ENCODE results near the gene DTYMK.
A peak's percentile ranks its signal among the peaks of the same experiment; 100 is the strongest.

The DTYMK gene

DNA sequence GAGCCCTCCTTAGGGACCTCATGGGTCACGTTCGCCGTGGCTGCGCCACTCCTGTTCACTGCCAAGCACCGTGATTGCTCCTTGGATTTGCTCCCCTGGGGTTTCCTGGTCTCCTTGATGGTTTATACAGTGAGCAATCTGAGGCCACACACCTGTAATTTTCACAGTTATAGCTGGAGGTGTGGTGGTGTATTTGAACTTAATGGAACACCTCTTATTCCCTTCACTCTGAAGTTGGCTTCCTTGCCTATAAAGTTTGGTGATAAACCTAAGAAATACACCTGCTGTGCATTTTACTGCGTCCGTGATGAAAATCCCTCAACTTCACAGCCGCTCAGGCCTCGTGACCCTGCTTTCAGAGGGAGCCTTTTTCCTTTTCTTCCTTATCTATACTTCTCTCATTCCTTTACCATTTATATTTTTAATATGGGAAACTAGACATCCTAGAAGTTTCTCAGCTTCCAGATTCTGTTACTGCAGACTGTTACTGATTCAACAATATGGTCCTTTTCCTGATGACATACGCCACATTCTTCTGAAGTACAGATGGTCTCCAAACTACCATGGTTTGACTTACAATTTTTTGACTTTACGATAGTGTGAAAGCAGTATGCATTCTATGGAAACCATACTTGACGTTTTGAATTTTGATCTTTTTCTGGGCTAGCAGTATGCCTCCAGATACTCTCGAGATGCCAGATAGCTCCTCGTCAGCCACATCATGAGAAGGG, 40.5 kb downstream of the DTYMK start:
- no peak for DNase-seq (ENCODE audit: low spot score)

DNA sequence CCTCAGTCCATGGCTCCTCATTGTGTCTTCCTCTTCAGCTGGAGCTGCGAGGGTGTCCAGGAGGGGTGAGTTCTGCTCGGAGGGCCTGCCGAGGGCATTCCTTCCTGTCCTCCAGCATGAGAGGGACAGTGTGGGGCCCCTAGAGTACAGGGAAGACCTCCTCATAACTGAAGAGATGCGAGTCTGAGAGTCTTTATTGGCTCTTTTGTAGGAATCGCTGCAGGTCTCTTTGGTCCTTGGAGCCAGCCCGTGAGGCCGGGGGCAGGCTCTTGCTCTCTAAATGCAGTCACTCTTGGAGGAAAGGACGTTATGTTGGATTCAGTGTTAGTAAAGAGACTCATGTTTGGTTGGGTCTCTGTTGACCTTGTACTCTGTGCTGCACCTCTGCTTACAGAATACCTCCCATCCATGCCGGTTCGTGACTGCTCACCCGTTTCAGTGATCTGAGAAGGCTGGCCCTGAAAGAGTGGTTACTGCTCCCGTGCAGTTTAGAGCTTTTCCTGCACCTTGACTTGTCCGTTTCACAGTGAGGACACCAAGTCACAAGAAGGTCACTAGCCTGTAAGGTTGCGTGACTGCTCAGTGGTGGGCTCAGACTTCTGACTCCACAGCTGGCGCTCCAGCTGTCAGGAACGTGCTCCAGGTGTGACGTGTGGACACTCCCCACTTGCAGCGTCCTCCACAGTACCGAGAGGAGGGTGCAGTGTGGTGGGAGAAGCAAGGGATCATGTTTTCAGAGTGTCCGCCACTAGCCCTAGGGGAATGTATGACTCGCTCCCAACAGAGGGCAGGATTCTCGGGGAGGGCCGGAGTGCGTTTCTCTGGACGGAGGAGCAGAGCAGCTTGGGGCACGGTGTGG, 41.3 kb downstream of the DTYMK start:
- DNase-seq (ENCODE audit: low spot score): no peak

DNA sequence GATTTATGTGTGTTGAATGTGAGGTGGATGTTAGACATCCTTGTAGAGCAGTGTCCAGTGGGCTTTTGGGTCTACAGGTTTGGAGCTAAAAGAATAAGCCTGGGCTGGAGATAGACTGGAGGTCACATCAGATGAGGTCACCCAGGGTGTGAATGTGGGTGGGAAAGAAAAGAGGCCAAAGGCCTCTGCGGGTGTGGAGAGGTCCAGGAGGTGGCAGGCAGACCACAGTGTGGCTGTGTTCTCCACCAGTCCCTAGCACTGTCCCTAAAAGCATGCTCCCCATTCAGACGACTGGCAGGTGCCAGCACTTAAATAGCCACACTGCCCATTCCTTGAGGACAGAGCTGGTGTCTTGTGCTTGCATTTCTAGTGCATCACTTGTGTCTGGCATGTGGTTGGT, 45.0 kb downstream of the DTYMK start:
- no peak for DNase-seq (ENCODE audit: low spot score)

DNA sequence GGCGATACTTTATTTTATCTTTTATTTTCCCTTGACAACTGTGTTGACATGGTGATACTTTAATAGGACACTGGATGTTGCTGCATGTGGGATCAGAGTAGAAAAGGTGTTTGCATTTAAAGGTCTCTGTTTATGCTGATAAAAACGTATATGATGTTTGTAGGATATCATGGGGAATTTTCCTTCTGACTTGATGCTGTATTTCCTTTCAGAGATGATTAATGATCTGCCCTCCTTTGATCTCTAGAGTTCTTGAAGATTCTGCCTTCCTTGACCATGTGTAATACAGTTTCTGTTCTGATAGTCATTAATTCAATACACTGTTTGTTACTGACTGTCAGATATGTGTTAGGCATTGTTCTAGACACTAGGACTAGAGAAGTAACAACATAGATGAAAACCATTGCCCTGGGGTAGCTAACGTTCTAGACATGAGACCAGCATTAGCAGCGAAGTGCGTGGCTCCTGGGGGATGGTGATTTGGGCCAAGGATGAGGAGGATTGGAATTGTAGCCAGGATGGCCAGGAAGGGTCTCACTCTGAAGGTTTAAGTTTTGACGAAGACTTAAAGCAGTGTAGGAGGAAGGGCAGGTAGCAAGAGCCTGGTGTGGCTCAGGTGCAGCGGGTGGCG, 46.3 kb downstream of the DTYMK start:
- DNase-seq (ENCODE audit: low spot score): no peak

DNA sequence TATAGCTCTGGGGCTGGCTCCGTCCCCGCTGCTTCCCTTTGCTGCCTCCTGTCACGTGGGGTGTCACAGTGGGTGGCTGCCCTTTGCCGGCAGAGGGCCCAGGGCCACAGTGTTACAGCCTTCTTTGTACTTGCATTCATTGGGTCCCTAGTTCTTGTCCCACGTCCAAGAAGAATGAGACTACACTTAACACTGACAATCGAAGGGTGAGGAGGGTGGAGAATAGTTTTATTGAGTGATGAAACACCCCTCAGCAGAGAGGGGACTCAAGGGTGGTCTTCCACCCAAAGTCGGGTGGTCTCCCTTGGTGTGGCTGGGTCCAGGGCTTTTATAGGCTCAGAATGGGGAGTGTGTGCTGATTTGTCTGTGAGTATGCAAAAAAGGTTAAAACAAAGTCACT, 47.2 kb downstream of the DTYMK start:
- DNase-seq (ENCODE audit: low spot score): no peak

DNA sequence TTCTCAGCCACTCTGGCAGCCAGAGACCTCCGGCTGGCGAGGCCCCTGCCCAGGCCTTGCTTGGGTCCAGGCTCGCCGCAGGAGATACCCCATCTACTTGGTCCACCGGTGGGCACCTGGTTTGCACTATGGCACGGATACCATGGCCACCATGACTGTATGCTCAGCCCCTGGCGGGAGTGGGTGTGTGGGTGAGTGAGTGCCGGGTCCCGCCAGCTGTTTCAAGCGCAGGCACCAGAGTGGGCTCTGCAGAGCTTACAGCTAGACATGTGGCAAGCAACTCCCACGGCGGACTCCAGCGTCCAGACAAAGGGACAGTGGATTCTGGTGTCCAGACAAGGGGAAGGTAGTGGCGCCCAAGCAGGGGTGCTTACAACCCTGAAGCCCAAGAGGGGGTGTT, 47.7 kb downstream of the DTYMK start:
- no peak for DNase-seq (ENCODE audit: low spot score)

DNA sequence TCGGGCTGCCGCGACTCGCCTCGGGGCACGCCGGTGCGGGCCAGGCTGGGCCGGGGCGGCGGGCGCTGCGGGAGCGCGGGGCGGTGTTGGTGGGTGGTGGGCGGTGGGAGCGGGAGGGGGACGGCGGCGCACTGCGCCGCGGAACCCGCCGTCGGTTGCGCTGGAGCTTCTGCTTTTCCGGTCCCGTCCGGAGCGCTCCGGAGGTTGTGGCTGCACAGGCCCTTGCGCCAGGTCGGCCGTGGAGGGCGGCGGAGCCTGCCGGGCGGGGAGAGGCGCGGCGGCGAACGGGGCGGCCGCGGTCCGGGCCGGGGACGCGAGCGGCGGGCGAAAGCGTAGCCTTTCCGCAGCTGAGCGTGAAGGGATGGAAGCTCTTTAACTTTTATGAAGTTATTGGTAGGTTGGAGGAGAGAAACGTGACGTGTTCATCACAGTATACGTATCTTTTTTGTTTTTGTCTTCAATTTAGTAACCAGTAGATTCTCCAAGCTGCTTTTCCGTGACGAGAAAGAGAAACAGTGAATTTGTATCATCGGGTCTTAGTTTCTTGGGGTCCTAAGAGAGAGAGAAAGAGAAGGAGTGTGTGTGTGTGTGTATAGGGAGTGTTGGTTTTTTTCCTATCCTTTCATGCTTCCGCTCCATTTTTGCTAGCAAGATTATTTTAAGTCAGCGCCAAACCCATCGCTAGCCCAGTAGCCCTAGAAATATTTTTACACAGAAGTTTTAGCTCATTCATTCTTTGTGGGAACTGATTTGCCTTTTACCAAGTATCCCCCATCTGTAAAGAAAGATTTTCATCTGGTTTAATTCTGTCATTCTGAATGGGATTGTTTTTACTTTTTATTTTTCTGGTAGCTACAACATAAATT, 48.6 kb downstream of the DTYMK start:
- no peak for DNase-seq (ENCODE audit: low spot score)

DNA sequence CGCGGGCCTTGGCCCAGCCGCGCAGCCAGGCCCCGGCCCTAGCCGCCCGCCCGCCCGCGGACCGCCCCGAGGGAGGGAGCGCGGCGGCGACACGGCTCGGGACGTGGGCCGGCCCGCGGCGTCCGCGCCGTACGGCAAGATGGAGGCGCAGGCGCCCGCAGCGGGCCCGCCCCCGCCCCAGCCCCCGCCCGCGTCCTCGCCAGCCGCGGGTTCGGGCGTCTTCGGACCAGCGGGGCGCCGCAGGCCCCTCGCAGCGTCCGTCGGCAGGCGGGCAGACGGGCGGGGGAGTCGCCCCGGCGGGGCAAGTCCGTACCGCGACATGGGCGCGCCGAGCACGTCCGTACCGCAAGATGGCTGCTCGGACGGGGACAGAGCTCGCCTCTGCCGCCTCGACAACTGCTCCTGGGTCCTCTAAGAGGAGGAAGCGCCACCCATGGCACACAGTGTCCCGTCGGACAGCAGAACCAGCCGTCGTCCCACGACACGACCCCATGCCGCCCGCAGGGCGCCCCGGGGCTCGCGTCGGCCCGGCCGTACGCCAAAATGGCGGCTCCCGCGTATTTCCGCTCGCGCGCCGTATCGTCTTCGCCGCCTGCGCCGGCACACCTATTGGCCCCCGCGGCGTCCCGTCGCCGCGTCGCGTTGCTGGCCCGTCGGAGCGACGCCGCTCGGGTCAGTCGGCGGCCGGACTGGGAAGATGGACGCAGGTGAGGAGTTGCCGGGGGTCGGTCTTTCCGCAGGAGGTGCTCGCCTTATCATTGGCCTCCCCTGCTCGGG, 49.4 kb downstream of the DTYMK start, which contains the start of the genes ATG4B and THAP4:
ATG4B (plus strand) TSS at position 676 of the 777 bp plus-strand sequence; CDS start at position 698, 22 bp downstream.
THAP4 (minus strand) TSS at position 141 of the 777 bp plus-strand sequence. CDS start 141 bp downstream, outside the sequence.
- peak; percentile 91 for DNase-seq (ENCODE audit: low spot score)

DNA sequence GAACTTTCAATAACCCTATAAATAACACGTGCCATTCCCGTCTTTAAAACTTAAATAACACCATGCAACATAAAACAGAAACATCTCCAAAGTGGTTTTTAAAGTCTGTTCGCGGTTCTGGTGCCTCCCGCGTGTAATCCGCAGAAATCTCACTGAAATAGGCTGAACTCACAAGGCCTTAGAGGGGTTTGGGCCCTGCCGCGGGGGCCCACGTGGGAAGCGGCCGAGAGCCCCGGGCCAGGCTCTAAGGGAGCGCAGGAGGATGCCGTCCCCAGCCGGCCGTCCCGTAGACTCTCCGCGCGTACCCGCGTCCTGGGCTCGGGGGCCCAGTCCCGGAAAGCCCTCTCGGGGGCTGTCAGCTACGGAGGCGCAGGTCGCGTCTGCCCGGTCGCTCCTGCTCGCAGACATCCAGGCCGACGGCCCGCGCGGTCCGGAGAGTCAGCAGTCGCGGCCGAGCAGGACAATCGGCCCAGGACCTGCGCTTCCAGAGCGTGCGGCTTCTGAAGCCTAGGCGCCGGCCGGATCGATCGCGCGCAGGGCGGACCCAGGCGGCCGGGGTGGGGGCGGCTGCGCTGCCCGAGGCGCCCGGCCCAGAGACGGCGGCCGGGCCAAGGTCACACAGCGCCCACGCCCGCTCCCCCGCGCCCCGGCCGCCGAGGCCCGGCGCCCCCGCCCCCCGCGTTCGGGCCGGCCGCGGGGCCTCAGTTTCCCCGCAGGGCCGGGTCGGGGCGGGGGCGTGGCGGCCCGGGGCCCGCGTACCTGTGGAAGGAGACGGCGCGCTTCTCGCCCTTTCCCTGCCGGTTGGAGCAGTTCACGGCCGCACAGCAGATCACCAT, 50.2 kb downstream of the DTYMK start:
- DNase-seq (ENCODE audit: low spot score): peak; percentile 72

DNA sequence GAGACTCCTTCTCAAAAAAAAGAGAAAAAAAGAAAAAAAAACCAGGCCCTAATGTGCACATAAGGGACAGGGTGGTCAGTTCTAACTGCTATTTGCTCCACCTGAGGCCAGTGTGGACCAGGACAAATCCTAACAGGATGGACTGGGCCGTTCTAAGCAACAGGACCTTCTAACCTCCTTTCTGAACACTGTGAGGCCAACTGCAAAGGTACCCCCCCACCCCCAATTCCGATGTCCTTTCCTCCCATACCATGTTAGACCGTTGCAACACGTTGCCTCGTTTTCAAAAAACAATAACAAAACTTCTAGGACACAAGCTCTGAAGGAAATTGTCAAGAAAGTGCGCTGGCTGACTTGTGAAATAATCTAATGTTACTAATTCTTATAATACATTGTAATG, 50.9 kb downstream of the DTYMK start:
- DNase-seq (ENCODE audit: low spot score): no peak

DNA sequence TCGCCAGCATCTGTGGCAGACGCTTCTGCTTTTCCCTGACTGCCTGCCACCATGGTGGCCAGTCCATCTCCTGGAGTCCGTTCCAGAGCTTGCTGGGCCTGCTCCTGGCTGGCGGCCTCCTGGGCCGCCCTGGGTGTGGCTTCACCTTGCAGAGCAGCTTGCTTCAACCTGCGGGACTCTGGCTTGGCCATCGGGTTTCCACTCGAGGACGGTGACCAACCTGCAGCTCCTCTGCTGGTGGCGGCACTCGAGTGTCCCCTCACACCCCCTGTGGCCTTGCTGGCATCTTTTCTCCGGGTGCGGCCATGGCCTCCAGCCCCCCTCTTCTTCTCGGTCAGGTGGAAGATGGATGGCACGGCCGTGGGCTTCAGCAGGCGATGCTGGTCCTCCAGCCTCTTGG, 53.1 kb downstream of the DTYMK start:
- no peak for DNase-seq (ENCODE audit: low spot score)

DNA sequence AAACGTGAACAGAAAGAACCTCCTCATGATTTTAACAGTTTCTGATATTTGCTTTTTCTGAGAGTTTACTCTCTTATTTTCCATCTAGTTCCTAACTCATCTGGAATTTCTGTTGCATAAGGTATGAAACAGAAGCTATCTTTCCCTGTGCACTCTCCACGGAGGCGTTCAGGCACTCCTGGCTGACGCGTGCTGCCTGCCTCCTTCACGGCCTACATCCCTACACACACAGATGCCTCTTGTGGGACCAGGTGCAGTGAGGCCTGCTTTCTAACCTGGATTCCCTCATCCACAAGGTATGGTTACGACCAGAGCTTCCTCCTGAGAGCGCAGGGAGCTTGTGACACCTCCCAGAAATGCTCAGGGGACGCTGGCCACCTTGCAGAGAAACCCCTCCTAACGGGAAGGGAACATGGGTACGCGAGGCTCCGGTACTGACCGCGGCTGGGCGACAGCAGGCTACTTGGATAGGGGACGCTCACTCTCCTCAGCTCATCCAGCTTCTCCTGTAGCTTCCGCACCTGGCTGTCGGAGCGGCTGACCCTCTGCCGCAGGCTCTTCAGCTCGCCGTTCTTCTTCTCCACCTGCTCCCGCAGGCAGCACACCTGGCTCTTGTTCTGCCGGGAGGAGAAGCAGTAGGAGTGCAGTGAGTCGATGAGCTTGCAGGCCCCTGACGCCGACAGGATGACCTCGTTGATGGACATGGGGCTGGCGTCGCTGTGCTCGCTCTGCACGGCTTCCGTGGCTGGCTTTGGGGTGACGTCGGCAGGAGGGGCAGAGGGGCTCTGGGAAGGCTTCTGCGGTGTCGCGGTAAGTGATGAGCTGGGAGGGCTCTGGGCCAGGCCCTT, 53.9 kb downstream of the DTYMK start:
- no peak for DNase-seq (ENCODE audit: low spot score)

DNA sequence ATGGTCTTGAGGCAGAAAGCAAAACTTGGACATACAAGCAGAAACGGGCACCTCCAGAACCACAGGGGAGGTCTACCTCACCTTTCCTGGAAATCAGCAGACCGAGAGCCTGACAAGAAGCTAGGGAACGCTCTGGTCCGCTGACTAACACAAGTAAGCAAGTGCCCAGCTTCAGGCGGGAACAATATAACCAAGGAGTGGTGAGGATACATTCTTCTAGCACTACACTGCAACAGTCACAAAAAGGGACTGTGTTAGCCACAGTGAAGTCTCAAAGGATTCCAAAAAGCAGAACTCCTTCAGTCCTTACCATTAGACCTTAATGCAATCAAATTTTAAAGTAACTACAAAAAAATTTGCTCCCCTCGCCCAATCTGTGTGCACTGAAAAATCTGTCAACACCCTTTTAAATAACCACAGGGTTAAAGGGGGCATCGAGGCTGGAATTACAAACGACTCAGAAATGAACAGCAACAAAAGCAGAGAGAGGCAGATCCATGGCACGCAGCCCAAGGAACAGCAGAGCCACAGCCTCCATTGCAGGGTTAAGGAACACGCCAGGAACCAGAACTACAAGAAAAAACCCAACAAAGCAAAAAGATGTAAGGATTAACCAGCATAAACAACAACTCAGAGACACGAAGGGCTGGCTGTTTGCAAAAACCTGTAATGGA, 56.7 kb downstream of the DTYMK start:
- no peak for DNase-seq (ENCODE audit: low spot score)

DNA sequence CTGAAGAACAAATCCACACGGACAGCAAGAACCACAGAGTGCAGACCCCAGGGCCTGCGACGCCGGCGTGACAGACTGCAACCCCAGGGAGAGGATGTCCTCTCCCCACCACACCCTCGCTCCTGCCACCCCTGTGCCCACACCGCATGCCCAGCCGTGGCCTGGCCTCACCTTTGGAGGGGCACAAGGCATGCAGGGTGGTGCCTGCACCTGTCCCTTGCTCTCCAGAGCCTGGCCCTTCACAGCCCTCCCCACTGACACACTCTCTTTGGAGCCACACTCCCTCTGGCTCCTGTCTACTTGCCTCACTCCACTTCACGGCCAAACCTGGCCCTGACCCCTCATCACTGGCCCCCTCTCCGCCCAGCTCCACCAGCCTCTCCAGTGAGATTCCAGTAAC, 58.9 kb downstream of the DTYMK start:
- no peak for DNase-seq (ENCODE audit: low spot score)

Measured in ecto neural progenitor cell (in vitro differentiated cells).